T-helper 1 cell treated with Interleukin-12 subunit alpha and Interleukin-12 subunit beta and Interleukin-4 antibody, amounts not matched to agents 30 ng/mL and 1 ng/mL, for 36 hours (primary cell): ENCODE results near the gene OR52L1. TPM values are rescaled to one million over a fixed set of nuclear protein-coding genes. Genes with fewer than 3 reads are reported as not detected.
"Not testable (repeated sequence)": the region's sequence is repeated elsewhere in the genome, so short reads cannot be mapped to it uniquely, and the experiment has no call there.

Source experiments
- intact Hi-C: fragments of 100-400 bp; cut with micrococcal nuclease; formaldehyde crosslinking; loops from one replicate; pipeline ENCODE4 v1.15.1; 2024
- total RNA-seq: library from RNA; stranded (reverse); gene quantifications from 2 replicates; pipeline ENCODE4 v1.2.3, GENCODE V29; 2022

The OR52L1 gene
- not detected in 2 replicates for total RNA-seq

DNA sequence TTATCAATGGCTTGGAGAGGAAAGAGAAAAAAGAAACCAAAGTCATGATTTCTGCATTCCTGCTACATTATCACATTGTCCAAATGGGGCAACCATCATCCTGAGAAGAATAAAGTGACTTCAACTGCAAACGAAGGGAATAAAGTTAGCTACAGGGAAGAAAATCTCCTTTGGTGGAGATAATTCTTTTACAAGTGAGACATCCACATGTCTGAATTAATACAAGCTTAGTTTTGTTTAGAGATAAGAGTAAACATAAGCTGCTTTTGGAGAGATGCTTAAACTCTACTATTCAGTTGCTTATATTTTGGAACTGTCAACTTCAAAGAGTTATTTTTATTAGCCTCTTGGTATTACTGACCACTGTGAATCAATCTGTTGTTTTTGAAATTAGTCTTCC lies at the start of gene OR52L1:
OR52L1 (minus strand) TSS at position 101 of the 400 bp plus-strand sequence; CDS start at position 46, 55 bp downstream.
- intact Hi-C loops: no loop called here

DNA sequence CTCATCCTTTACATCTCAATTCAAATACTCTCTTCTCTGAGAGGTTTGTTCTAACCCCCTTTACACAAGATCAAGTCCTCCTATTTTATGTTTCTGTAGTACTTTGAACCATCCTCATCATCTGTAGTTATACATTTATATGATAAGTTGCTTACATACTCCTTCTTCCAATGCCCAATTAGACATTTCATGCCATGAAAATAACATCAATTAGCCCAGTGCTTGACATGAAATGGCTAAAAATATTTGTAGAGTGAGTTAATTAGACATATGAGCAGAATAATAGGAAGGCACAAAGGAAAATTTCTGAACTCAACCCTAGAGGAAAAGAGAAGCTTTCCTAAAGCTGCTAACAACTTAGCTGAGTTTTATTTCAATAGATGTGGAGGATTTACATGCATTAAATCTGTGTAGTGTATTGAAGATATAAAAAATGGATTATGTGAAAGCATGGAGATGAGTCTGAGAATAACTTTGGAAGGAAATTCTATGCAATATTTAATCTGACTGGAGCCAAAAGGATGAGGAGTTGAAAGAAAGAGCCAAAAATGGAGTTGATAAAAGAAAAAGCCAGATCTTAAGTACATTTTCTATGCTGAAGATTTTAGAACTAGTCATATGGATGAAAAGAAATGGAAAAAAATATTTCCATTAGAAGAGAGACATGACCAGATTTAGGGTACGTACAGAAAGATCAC lies 44.1 kb upstream of the OR52L1 start, which contains the start of gene OR56A1:
OR56A1 (minus strand) TSS at position 51 of the 698 bp plus-strand sequence. CDS start 3,066 bp downstream, outside the sequence.
- intact Hi-C loops: no loop called here

DNA sequence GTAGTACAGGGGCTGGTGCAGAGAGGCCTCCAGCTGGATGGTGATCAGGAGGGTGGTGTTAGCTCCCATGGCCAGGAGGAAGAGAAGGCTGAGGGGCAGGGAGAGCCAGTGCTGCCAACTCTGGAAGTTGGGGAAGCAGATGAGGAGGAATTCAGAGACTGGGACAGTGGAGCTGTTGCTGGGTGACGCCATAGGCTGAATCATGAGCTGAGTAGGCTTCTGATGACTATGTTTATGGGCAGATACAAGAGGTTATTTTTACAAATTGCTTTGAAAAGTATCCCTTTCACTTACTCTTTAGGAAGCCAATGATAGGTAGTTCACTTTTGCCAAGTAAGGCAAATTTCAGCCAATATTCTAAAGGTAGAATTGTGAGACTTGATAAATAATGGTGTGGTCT lies 40.7 kb upstream of the OR52L1 start:
- intact Hi-C loops: loop anchor here (10.0 kb wide), 1 partner anchor 227 kb away; the partner anchor contains the start of gene CCKBR

DNA sequence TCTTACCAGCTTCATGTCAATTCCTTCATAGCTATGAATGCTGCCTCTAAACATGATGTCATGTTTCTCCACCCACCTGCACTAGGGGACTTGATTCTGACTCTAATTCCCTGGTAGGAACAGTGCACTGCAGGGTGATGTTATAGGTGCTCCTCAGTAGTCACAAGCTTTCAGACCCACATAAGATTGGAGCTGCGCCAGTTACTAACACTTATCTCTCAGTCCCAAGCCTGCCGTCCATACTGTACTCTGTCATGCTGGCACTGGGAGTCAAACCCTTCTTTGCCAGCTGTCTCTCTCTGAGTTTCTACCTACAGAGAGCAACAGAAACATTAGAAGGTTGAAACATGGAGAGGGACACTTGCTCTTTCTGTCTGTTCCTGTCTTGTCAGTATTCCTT lies 38.3 kb upstream of the OR52L1 start:
- intact Hi-C loops: loop anchor here (10.0 kb wide), 1 partner anchor 230 kb away; the partner anchor contains the start of gene CCKBR

DNA sequence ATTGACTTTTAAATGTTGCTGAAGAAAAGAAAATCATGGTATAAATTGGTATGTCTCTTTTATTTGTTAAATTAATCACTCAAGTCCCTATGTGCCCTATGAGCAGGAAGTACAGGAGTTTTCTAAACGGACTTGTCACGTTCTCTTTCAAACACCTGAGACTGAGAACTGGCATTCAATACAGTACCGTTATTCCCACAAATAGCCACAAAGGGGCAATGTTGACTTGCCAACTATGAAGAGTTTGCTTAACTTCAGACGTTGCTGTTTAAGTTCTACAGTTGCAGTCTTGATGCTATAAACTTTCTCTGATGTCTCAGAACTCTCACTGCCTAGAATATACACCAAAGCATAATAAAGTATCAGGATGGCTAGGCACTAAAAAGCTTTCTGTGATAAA lies 36.2 kb upstream of the OR52L1 start:
- intact Hi-C loops: loop anchor here (1.0 to 10.0 kb wide), 6 partner anchors 232 to 340 kb away; partner anchors contain the start of genes CAVIN3 and CCKBR

DNA sequence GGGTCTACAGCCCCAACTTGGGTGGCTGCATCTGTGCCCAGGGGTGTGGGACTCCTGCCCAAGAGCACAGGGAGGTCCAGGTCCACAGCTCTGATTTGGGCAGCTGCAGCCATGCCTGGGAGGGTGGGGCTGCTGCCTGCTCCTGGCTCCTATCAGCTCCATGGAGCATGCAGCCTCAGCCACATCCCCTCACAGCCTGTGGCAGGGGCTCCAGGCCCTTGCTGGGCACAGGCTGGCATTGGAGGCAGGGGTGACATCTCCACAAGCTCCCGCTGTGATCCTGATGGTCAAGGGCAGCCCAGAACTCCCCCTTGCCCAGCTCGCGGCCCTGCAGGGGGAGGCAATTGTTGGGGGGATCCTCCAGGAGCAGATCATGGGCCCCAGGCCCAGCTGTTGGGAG lies 26.3 kb upstream of the OR52L1 start:
- intact Hi-C loops: no loop called here

DNA sequence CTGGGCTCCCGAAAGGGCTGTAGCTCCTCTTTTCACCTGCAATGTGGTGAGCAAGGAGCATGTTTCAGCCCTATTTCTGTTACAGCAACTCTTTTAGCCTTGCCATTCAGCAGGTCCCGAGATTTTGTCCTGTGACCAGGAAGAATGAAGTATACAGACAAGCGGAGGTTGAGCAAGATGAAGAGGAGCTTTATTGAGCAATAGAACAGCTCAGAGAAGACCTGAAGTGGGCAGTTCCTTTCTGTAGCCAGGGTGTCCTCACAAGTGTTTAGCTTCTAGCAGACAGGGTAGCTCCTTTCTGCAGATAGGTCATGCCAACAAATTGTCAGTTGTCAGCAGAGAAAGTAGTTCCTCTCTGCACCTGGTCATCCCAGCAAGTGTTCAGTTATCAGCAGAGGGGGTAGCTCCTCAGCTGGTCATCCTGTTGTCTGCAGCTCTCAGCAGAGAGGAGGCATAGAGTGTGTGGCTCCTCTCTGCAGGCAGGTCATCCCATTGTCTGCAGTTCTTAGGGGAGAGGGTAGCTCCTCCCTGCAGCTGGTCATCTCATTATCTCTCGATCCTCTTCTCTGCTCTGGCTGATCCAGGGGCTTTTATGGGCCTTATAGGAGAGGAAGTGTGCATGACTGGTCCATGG lies 25.4 kb upstream of the OR52L1 start:
- intact Hi-C loops: no loop called here

DNA sequence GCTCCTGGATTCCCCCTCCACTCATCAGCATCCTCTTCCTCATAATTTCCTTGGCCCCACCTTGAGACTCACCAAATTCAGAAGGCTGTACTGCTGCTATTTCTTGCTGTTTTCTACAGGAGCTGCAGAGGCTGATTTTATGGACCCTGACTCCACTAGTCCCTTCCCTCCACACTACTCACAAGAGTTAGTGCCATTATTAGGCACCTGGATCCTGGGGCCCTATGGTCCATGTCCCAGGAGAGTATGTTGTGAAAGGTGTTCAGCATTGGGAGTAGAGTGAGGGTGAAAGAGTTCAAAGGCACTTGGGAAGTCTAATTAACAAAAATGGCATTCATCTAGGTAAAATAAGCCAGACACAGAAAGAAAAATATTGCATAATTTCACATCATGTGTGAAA lies 20.1 kb upstream of the OR52L1 start, which contains the start of gene OR56A4:
OR56A4 (minus strand) TSS at position 101 of the 400 bp plus-strand sequence. CDS start 3,954 bp downstream, outside the sequence.
- intact Hi-C loops: no loop called here

DNA sequence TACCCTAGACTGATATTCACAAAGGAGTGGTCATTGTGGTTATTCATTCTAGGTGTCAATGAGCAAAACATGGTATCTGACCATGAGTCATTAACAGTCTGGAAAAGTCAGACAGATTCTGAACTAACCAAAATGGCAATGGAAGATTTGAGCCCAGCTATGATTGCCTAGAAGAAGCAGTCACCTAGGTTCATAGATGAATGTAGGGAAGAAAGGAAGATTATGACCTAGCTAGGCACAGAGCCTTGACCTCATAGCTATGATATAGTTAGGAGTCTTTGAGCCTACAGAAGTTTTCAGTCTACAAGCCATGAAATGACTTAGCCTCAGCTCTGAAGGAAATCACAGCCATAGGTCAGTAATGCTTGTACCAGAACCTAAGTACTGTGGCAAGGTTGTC lies 19.6 kb upstream of the OR52L1 start:
- intact Hi-C loops: no loop called here

DNA sequence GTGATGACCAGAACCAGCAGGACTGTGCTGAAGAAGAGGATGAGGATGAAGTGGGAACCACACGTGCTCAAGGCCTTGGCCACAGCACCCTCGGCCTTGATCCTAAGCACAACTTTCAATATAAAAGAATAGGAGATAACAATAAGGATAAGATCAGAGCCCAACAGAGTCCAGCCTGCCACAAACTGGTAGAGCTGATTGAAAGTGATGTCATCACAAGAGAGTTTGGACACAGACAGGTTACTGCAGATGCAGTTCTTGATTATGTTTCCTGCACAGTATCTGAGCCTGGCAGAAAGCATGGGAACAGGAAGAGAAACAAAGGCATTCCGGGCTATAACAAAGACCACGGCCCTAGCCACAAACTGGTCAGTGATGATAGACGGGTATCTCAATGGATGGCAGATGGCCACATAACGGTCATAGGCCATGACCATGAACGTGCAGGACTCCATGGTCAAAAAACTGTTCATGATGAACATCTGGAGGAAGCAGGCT lies 15.5 kb upstream of the OR52L1 start:
- intact Hi-C loops: no loop called here

DNA sequence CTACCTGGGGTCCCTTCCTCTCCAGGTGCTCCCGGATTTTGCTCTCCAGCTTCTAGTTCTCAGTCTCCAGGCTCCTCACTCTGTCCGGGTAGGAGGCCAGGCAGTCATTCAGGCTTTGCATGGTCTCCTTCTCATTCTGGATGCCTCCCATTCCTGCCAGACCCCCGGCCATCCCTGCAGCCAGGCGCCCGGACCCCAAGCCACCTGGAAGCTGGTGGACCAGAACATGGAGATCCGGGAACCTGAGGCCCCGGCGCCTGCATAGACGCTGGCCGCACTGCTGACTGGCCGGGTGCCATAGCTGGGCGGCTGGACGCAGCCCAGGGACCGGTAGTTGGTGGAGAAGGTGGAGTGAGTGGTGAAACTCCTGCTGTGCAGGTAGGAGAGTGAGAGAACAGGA lies 8.0 kb upstream of the OR52L1 start:
- intact Hi-C loops: no loop called here

DNA sequence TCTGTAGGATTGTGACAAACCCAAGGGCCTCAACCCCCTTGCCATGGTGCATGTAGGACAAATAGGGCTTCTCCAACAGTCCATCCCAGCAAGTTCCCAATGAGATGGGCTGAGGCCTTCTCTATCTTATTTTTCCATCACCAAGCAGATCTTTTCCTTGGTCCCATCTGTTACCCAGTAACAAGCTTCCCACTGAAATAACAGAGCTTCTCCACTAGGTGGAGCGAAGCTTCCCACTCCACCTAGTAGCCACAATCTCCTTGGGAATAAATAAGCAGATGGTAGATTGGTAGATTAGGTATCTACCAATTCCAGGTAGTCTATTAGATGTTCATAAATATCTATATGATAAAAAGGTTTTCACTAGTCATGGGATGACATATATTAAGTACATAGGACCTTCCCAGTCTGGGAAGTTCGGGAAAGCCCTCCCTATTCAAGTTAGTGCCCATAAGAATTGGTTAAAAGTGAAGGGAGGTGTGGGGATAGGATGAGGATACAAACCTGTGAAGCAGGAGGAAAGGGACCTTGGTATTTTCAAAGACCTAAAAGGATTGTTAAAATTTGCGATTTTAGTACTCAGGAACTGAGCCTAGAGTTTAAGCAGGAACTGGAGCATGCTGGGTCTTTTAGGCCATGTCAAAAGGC lies 5.9 kb upstream of the OR52L1 start:
- intact Hi-C loops: loop anchor here (1.0 kb wide), 1 partner anchor 371 kb away; no protein-coding TSS in a partner anchor

DNA sequence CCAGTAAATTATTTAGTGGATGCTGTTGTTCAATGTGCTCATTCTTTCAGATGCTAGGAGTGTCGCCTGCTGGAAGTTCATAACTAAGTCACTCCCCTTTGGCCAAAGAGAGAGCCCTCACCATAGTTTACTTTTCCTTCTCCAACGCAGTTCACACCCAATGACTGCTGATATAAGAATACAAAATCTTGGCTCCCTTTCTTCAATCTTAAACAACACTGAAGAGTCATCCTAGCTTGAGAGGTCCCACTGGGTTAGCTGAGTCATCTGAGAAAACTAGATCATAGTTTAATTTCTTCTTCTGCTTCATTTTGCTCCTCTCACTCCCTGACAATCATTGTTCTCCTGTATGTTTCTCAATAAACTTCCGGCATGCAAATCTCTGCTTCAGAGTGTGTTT lies 5.4 kb upstream of the OR52L1 start:
- intact Hi-C loops: loop anchor here (1.0 kb wide), 1 partner anchor 371 kb away; no protein-coding TSS in a partner anchor

DNA sequence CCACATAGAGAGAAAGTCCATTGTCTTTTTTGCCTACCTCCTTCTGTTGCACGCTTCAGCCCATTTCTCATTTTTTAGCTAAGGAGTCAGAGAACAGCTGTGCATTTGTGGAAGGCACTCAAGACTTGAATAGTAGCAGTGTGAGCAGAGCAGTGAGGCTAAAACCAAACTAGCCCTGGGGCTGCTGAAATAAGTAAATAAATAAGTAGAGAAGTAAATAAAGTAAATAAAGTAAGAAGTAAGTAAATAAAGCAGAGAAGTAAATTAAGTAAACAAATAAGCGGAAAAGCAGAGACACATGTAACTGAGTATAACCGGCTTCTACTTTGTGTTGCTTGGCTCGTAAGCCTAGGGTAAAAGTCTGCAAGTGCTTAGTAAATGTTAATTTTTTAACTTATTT lies 2.4 kb upstream of the OR52L1 start:
- intact Hi-C loops: no loop called here

DNA sequence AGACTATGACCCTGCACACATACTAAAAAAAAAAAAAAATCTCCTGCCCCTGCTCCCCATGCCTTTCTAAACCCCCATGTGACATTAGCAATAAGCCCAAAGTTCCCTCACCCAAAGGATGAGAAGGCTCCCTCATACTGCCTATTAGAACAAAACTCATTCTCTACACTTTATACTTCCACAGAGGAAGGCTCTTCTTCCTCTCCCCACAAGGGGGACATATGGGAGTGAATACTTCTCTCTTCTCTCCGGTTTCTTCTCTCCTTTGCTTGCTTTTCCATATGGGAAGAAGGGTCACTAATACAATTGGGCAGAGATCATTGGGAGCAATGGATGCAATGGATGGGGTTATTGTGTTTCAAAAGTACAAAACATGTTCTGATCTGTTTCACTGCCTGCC lies 3.3 kb downstream of the OR52L1 start:
- intact Hi-C loops: no loop called here

DNA sequence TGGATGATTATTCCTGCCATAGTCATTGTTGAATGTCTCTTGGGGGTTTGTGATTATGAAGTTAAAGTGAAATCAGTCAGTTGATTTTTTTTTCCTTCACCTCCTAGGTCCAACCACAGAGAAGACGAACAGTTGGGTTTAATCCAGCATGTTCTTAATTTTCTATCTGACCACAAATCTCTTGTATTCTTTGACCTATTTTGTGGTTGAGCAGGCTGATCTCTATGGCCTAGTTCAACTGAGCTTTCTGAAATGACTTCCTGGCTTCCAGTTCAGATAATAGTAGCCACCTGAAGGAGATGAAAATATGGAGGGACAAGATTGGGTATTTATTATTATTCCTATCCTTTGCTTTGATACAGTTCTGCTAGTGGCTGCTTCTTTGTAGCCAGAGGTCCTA lies 13.3 kb downstream of the OR52L1 start:
- intact Hi-C loops: no loop called here

DNA sequence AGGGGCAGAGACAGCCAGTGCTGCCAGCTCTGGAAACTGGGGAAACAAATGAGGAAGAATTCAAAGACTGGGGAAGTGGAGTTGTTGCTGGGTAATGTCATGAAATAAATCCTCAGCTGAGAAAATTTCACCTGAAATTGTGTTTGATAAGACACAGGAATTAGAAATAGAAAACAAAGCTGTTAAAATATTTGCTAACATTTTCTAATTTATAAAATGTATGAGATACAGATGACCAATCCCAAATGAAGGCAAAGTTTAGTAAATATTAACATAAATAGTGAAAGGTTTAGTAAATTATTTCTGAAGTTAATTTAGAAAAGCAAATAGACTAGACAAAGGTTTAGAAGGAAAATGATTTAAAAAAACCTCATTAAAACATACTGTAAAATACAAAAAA lies 18.4 kb downstream of the OR52L1 start, which contains the start of gene OR56A5:
OR56A5 (minus strand) TSS at position 101 of the 400 bp plus-strand sequence; CDS start at position 101, 0 bp downstream.
- intact Hi-C loops: no loop called here

DNA sequence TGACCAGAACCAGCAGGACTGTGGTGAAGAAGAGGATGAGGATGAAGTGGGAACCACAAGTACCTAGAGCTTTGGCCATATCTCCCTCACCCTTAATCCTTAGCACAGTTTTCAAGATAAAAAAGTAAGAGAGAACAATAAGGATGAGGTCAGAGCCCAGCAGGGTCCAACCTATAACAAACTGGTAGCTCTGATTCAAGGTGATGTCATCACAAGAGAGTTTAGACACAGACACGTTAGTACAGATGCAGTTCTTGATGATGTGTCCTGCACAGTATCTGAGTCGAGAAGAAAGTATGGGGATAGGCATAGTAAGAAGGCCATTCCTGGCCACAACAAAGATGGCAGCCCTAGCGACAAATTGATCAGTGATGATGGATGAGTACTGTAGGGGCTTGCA lies 19.1 kb downstream of the OR52L1 start:
- intact Hi-C loops: no loop called here

DNA sequence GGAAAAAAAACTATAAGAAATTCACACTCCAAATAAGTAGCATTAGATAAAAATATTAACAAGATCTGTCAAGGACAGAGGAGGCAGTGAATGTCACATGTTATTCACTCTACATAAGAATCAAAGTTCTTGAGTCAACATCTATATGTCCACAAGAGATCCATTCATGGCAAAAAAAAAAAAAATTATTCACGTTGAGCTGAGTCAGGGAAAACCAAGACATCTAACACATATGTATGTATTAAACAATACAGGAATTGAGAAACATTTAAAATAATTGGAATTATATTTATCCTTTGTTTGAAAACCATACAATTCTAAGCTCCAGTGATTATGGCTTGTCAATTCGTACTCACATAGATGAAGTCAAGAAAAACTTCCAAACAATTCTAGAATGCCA lies 19.8 kb downstream of the OR52L1 start:
- intact Hi-C loops: no loop called here

DNA sequence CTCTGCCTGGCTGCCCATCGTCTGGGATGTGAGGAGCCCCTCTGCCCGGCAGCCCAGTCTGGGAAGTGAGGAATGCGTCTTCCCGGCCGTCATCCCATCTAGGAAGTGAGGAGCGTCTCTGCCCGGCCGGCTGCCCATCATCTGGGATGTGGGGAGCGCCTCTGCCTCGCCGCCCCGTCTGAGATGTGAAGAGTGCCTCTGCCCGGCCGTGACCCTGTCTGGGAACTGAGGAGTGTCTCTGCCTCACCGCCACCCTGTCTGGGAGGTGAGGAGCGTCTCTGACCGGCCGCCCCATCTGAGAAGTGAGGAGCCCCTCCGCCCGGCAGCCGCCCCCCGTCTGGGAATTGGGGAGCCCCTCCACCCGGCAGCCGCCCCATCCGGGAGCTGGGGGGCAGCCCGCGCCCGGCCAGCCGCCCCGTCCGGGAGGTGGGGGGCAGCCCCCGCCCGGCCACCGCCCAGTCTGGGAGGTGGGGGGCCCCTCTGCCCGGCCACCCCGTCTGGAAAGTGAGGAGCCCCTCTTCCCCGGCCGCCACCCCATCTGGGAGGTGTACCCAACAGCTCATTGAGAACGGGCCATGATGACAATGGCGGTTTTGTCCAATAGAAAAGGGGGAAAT lies 26.0 kb downstream of the OR52L1 start:
- intact Hi-C loops: not testable (repeated sequence)

DNA sequence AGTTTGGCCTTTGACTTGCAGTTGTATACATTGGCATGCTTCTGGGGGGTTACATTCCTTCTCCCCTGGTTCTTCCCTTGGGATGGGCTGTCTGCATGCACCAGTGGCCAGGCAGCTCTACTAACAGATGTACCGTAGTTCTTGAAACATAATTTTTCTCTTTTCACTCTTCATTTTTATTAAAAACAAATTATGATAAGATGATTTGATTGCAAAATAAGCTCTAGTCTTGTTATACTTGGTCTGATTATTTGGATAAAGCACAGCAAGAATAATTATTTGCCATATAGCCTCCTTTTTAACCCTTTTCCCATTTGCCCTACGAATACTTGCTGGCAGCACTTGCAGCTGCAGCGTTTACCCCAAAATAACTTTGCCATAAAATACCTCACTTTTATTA lies 31.2 kb downstream of the OR52L1 start:
- intact Hi-C loops: no loop called here
